Lung (tissue), 12 donors: ENCODE data around the gene THEM4. TPM values are rescaled to one million over a fixed set of nuclear protein-coding genes. Genes with fewer than 3 reads are reported as not detected.
"Not testable (repeated sequence)": the region's sequence is repeated elsewhere in the genome, so short reads cannot be mapped to it uniquely, and the experiment has no call there.

Experiments
- ATAC-seq: fragments of 200-7000 bp; cut with Tn5 transposase; one replicate; pipeline ENCODE4 v1.9.1; 2020; ENCODE audit warnings: moderate number of reproducible peaks; ENCODE audit not compliant: insufficient read depth, low FRiP score
- DNase-seq, 3 donors: peaks; one replicate each; pipeline ENCODE4 v3.0.0-alpha.2; 2013 to 2017
- H3K27ac ChIP-seq, 2 donors: one replicate each; pipeline ENCODE4 v1.5.1; 2013; ENCODE audit warnings: mild to moderate bottlenecking in 2 of 2, moderate library complexity in 2 of 2, control low read depth in 1 of 2, inconsistent platforms in 1 of 2, low read depth in 1 of 2, low read length in 1 of 2
- H3K27me3 ChIP-seq, 3 donors: one replicate each; pipeline ENCODE4 v1.5.1; 2013; ENCODE audit warnings: low read length in 2 of 3; ENCODE audit not compliant: control insufficient read depth in 3 of 3, insufficient read depth in 3 of 3
- H3K36me3 ChIP-seq, 4 donors: one replicate each; pipeline ENCODE4 v1.5.1; 2013; ENCODE audit warnings: low read length in 4 of 4, mild to moderate bottlenecking in 1 of 4, moderate library complexity in 1 of 4; ENCODE audit not compliant: control insufficient read depth in 4 of 4, insufficient read depth in 4 of 4
- H3K4me1 ChIP-seq, 5 donors: one replicate each; pipeline ENCODE4 v1.5.1; 2013; ENCODE audit warnings: low read length in 5 of 5, mild to moderate bottlenecking in 2 of 5, moderate library complexity in 1 of 5; ENCODE audit not compliant: control insufficient read depth in 5 of 5, insufficient read depth in 5 of 5
- H3K4me3 ChIP-seq: one replicate; pipeline ENCODE4 v1.5.1; 2013; ENCODE audit warnings: mild to moderate bottlenecking, control low read depth, moderate library complexity
- H3K9ac ChIP-seq, 2 donors: one replicate each; pipeline ENCODE4 v1.5.1; 2013; ENCODE audit warnings: low read length in 2 of 2, control low read depth in 1 of 2; ENCODE audit not compliant: insufficient read depth in 1 of 2
- H3K9me3 ChIP-seq, 4 donors: one replicate each; pipeline ENCODE4 v1.5.1; 2013; ENCODE audit warnings: low read length in 3 of 4, mild to moderate bottlenecking in 1 of 4, moderate library complexity in 1 of 4; ENCODE audit not compliant: control insufficient read depth in 4 of 4, insufficient read depth in 3 of 4
- CTCF ChIP-seq: IDR thresholded peaks from 2 replicates; pipeline ENCODE4 v1.5.1; 2012; ENCODE audit warnings: mild to moderate bottlenecking; ENCODE audit errors: control extremely low read depth, extremely low read depth
- whole genome bisulfite sequencing, 2 donors: extraction: QIAGEN DNeasy Blood & Tissue Kit; methylation state at CpG; one replicate each; pipeline ENCODE4 v1.1.7; 2013; 5-methylcytosine and 5-hydroxymethylcytosine counted together
- polyA plus RNA-seq, 2 donors: library from polyadenylated mRNA; stranded (reverse); fragments of 200-250 nt; gene quantifications; one replicate each; pipeline ENCODE4 v1.2.1, GENCODE V29; 2013
- total RNA-seq, 2 donors: library from RNA; depleted of rRNA in 1 of 2; stranded (reverse); fragments of >200 nt in 1 of 2; gene quantifications; one replicate each; pipeline ENCODE4 v1.2.1, GENCODE V29; 2014 to 2021
- donor health status: control.
- donor health status: control.
- donor health status: Bipolar disorder and iron deficiency.
- donor health status: healthy.
- donor health status: DM: yes; HTN: yes; CAD: no.

The THEM4 gene
- total and polyA plus RNA-seq, 4 donors = 10.3 to 15.7 (median 13.6) TPM

- peaks cover 0 to 4% (median 0%) of the 10 kb centered on the region in 3 donors for H3K27me3 ChIP-seq
- DNase-seq (no peak), ATAC-seq (no peak)
- no peaks in the 10 kb centered on the region for H3K9me3 ChIP-seq
- no peak overlapping the region for H3K27ac ChIP-seq
- no peak overlapping the region for H3K4me3 ChIP-seq
- no peaks in the 10 kb centered on the region for H3K36me3 ChIP-seq
- H3K9ac ChIP-seq = no peak overlapping the region
- peaks cover 0 to 23% (median 0%) of the 10 kb centered on the region in 5 donors for H3K4me1 ChIP-seq
- TF ChIP-seq CTCF = no peak
- 65 to 69% methylated on average over 3 of the region's 3 CpGs for WGBS, 2 donors
Observed at GRCh38 chr1:151858030-151858746, 51.1 kb downstream of the THEM4 start.

GRCh38 chr1:151855933-151856332, 53.4 kb downstream of the THEM4 start:
- no peaks in the 10 kb centered on the region for H3K9me3 ChIP-seq
- no peak for TF ChIP-seq CTCF
- no peak overlapping the region for H3K9ac ChIP-seq
- no peak overlapping the region for H3K4me3 ChIP-seq
- H3K36me3 ChIP-seq = no peaks in the 10 kb centered on the region
- peaks cover 0 to 23% (median 0%) of the 10 kb centered on the region in 5 donors for H3K4me1 ChIP-seq
- WGBS, 2 donors = 51 to 70% methylated on average over 4 of the region's 4 CpGs
- peak in 1 of 3 donors; percentile 4 for DNase-seq
- H3K27ac ChIP-seq = no peak overlapping the region
- ATAC-seq = no peak
- H3K27me3 ChIP-seq = no peaks in the 10 kb centered on the region

- H3K9me3 ChIP-seq, H3K4me3 ChIP-seq, H3K27me3 ChIP-seq, H3K36me3 ChIP-seq, ATAC-seq, H3K27ac ChIP-seq, H3K9ac ChIP-seq: not testable (repeated sequence)
- DNase-seq = peak in 1 of 3 donors; percentile 9
- peaks cover 0 to 23% (median 0%) of the 10 kb centered on the region in 5 donors for H3K4me1 ChIP-seq
- 82 to 88% methylated on average over 8 of the region's 8 CpGs for WGBS, 2 donors
Observed at GRCh38 chr1:151855516-151855915, 53.8 kb downstream of the THEM4 start.

- H3K27me3 ChIP-seq = no peaks in the 10 kb centered on the region
- H3K4me1 ChIP-seq = peaks cover 0 to 25% (median 2%) of the 10 kb centered on the region in 5 donors
- no peaks in the 10 kb centered on the region for H3K36me3 ChIP-seq
- no peaks in the 10 kb centered on the region for H3K9me3 ChIP-seq
- H3K27ac ChIP-seq = no peak overlapping the region
- ATAC-seq = no peak
- 81 to 96% methylated on average over 7 of the region's 7 CpGs for WGBS, 2 donors
- no peak for TF ChIP-seq CTCF
- no peak for DNase-seq
- H3K9ac ChIP-seq = no peak overlapping the region
- no peak overlapping the region for H3K4me3 ChIP-seq
Observed at GRCh38 chr1:151854658-151855057, 54.7 kb downstream of the THEM4 start.
